H1 (cell line): ENCODE data around the gene HTR2C. TPM values are rescaled to one million over a fixed set of nuclear protein-coding genes. Genes with fewer than 3 reads are reported as not detected.

Experiments
- CTCF ChIA-PET: fragments of 300-600 bp; sonication (Branson Sonifier 250); formaldehyde crosslinking; loops from one replicate; lab custom pipeline; 2021; ENCODE audit not compliant: partially characterized antibody; lab: Charles Lee
- POLR2A ChIA-PET: fragments of 300-600 bp; sonication (Branson Sonifier 250); formaldehyde crosslinking; loops from one replicate; lab custom pipeline; 2021; ENCODE audit warnings: inconsistent platforms; ENCODE audit not compliant: partially characterized antibody; lab: Charles Lee
- DNase-seq, 2 experiments: peaks; one replicate each; pipeline versions ENCODE4 v3.0.0 to v3.0.0-alpha.2; 2010 to 2022; ENCODE audit warnings: low spot score in 2 of 2, low read depth in 1 of 2, mixed read lengths in 1 of 2
- FAIRE-seq: peaks from 2 replicates; lab custom pipeline; 2011; peaks lifted over from hg19 to GRCh38; lab: Jason Lieb, UNC
- H2AFZ ChIP-seq: 2 replicates; pipeline ENCODE4 v1.8.1; 2012; ENCODE audit warnings: low read length, inconsistent platforms
- H2AK5ac ChIP-seq: 2 replicates; pipeline ENCODE4 v1.6.1; 2013; ENCODE audit warnings: low read depth, low read length
- H2BK120ac ChIP-seq: replicated peaks from 2 replicates; pipeline ENCODE3; 2013; ENCODE audit warnings: low read depth, low read length, inconsistent platforms
- H2BK12ac ChIP-seq: 2 replicates; pipeline ENCODE4 v1.6.1; 2013; ENCODE audit warnings: low read depth, low read length
- H2BK15ac ChIP-seq: 2 replicates; pipeline ENCODE4 v1.6.1; 2013; ENCODE audit warnings: low read length
- H2BK20ac ChIP-seq: 2 replicates; pipeline ENCODE4 v1.6.1; 2013; ENCODE audit warnings: low read length
- H2BK5ac ChIP-seq: 2 replicates; pipeline ENCODE4 v1.6.1; 2013; ENCODE audit warnings: low read depth, low read length
- H3K14ac ChIP-seq: 2 replicates; pipeline ENCODE4 v1.6.1; 2013; ENCODE audit warnings: inconsistent platforms; ENCODE audit not compliant: insufficient read length
- H3K18ac ChIP-seq: 2 replicates; pipeline ENCODE4 v1.6.1; 2013; ENCODE audit warnings: low read length; ENCODE audit errors: extremely low read depth
- H3K23ac ChIP-seq: 2 replicates; pipeline ENCODE4 v1.6.1; 2013; ENCODE audit warnings: inconsistent platforms; ENCODE audit not compliant: insufficient read length
- H3K23me2 ChIP-seq: 2 replicates; pipeline ENCODE4 v1.6.1; 2013; ENCODE audit warnings: low read depth, low read length
- H3K27ac ChIP-seq: 2 replicates; pipeline ENCODE4 v1.6.1; 2011; ENCODE audit warnings: low read depth, low read length, inconsistent platforms
- H3K27me3 ChIP-seq, 4 experiments: replicated peaks in 1 of 4; 1 replicate in 1 of 4; 2 replicates in 3 of 4; pipeline versions ENCODE4 v1.6.1 to v1.8.1; 2011 to 2013; ENCODE audit warnings: low read length in 3 of 4, mild to moderate bottlenecking in 3 of 4, inconsistent platforms in 2 of 4, mixed read lengths in 2 of 4, moderate library complexity in 1 of 4; ENCODE audit not compliant: control insufficient read depth in 3 of 4, insufficient read depth in 3 of 4; ENCODE audit errors: extremely low read depth in 1 of 4
- H3K36me3 ChIP-seq, 4 experiments: 2 replicates each; pipeline versions ENCODE4 v1.6.1 to v1.8.1; 2011 to 2013; ENCODE audit warnings: mild to moderate bottlenecking in 4 of 4, low read length in 3 of 4, moderate library complexity in 2 of 4, control low read depth in 1 of 4, inconsistent platforms in 1 of 4; ENCODE audit not compliant: insufficient read depth in 4 of 4, control insufficient read depth in 2 of 4
- H3K4ac ChIP-seq: replicated peaks from 2 replicates; pipeline ENCODE3; 2013; ENCODE audit warnings: low read length, low read depth, mixed read lengths, inconsistent platforms; ENCODE audit not compliant: insufficient read length
- H3K4me1 ChIP-seq, 4 experiments: replicated peaks in 1 of 4; 1 replicate in 1 of 4; 2 replicates in 3 of 4; pipeline versions ENCODE4 v1.6.1 to v1.8.1; 2011 to 2013; ENCODE audit warnings: low read length in 3 of 4, inconsistent platforms in 2 of 4, mixed read lengths in 1 of 4; ENCODE audit not compliant: insufficient read depth in 4 of 4, control insufficient read depth in 3 of 4
- H3K4me2 ChIP-seq, 2 experiments: 2 replicates each; pipeline versions ENCODE4 v1.6.1 to v1.8.1; 2011 to 2013; ENCODE audit warnings: low read depth in 2 of 2, low read length in 2 of 2, control low read depth in 1 of 2, inconsistent platforms in 1 of 2, mild to moderate bottlenecking in 1 of 2; ENCODE audit not compliant: insufficient read depth in 1 of 2
- H3K4me3 ChIP-seq, 4 experiments: fragments of 200-600, 300-600 bp in 1 of 4; sonication (generic), shearing (Covaris generic), sonication (Bioruptor Twin) in 1 of 4; 2 replicates each; pipeline versions ENCODE4 v1.5.1 to v1.8.1; 2011 to 2016; ENCODE audit warnings: low read length in 4 of 4, low read depth in 3 of 4, control low read depth in 2 of 4, inconsistent platforms in 2 of 4, mild to moderate bottlenecking in 2 of 4, mixed read lengths in 1 of 4, moderate library complexity in 1 of 4; ENCODE audit not compliant: insufficient read depth in 2 of 4; ENCODE audit errors: extremely low read depth in 1 of 4
- H3K56ac ChIP-seq: replicated peaks from 2 replicates; pipeline ENCODE3; 2013; ENCODE audit warnings: low read depth, mild to moderate bottlenecking, mixed read lengths, low read length, inconsistent platforms; ENCODE audit not compliant: insufficient read length
- H3K79me1 ChIP-seq: 2 replicates; pipeline ENCODE4 v1.6.1; 2013; ENCODE audit warnings: low read depth, low read length, control low read depth
- H3K79me2 ChIP-seq, 2 experiments: 2 replicates each; pipeline versions ENCODE4 v1.6.1 to v1.8.1; 2012 to 2013; ENCODE audit warnings: low read length in 2 of 2, mild to moderate bottlenecking in 2 of 2, inconsistent platforms in 1 of 2; ENCODE audit not compliant: insufficient read depth in 2 of 2, control insufficient read depth in 1 of 2
- H3K9ac ChIP-seq, 4 experiments: replicated peaks in 1 of 4; 1 replicate in 1 of 4; 2 replicates in 3 of 4; pipeline versions ENCODE4 v1.6.1 to v1.8.1; 2011 to 2013; ENCODE audit warnings: low read depth in 3 of 4, low read length in 3 of 4, control low read depth in 2 of 4, mild to moderate bottlenecking in 2 of 4, moderate library complexity in 2 of 4, inconsistent platforms in 1 of 4; ENCODE audit errors: extremely low read depth in 1 of 4
- H3K9me3 ChIP-seq, 2 experiments: 2 replicates each; pipeline versions ENCODE4 v1.6.1 to v1.8.1; 2012 to 2013; ENCODE audit warnings: mild to moderate bottlenecking in 2 of 2, moderate library complexity in 2 of 2, control low read depth in 1 of 2, inconsistent platforms in 1 of 2, low read depth in 1 of 2, low read length in 1 of 2, mixed read lengths in 1 of 2; ENCODE audit not compliant: insufficient read depth in 2 of 2
- H4K20me1 ChIP-seq, 2 experiments: replicated peaks in 1 of 2; 2 replicates each; pipeline versions ENCODE3 to v1.8.1; 2011 to 2013; ENCODE audit warnings: inconsistent platforms in 2 of 2, low read length in 2 of 2, mild to moderate bottlenecking in 1 of 2; ENCODE audit not compliant: insufficient read depth in 2 of 2, control insufficient read depth in 1 of 2
- H4K5ac ChIP-seq: 2 replicates; pipeline ENCODE4 v1.6.1; 2013; ENCODE audit warnings: low read length, low read depth, mixed read lengths, inconsistent platforms; ENCODE audit not compliant: insufficient read length
- H4K8ac ChIP-seq: 2 replicates; pipeline ENCODE4 v1.8.0; 2013; ENCODE audit warnings: mild to moderate bottlenecking, moderate library complexity, low read length, inconsistent platforms; ENCODE audit not compliant: insufficient read depth; ENCODE audit errors: extremely low read depth
- H4K91ac ChIP-seq: replicated peaks from 2 replicates; pipeline ENCODE3; 2013; ENCODE audit warnings: low read length, mixed read lengths, inconsistent platforms; ENCODE audit not compliant: insufficient read length
- CREB1 ChIP-seq: IDR thresholded peaks from 2 replicates; pipeline ENCODE4 v1.6.1; 2012; ENCODE audit warnings: inconsistent platforms
- GABPA ChIP-seq: IDR thresholded peaks from 2 replicates; pipeline ENCODE4 v1.6.1; 2011; ENCODE audit warnings: mild to moderate bottlenecking, low read length, moderate library complexity, borderline replicate concordance; ENCODE audit not compliant: insufficient read depth
- SIX5 ChIP-seq: IDR thresholded peaks from 2 replicates; pipeline ENCODE4 v1.6.1; 2011; ENCODE audit warnings: mild to moderate bottlenecking, low read depth, low read length
- polyA plus RNA-seq, 7 experiments: library from polyadenylated mRNA; depleted of rRNA in 3 of 7; stranded (reverse) in 5 of 7; unstranded in 2 of 7; fragments of >200 nt in 5 of 7; fragments of 200-250 nt in 2 of 7; gene quantifications; 1 replicate in 5 of 7; 2 replicates in 1 of 7; 4 replicates in 1 of 7; pipeline versions ENCODE4 v1.2.1 to v1.2.3, GENCODE V29; 2011 to 2013; ENCODE audit warnings: missing spikeins in 2 of 7, mixed read lengths in 2 of 7
- total RNA-seq: library from RNA; stranded (reverse); fragmentation: NEBNext Ultra II Directional; extraction: Animal tissue kit (Norgen Biotek cat#: 25700); gene quantifications from 2 replicates; pipeline ENCODE4 v1.2.1, GENCODE V29; 2021

Gene HTR2C
- total and polyA plus RNA-seq, 2 of the 8 experiments (the other 6 are each of a cell fraction or from before 2014, with no cell fraction given): 1.7 to 2.0 TPM

GRCh38 chrX:114650351-114650750, 66.5 kb downstream of the HTR2C start:
- no peak overlapping the region for H3K18ac ChIP-seq
- no peak overlapping the region for H3K4me2 ChIP-seq
- H4K8ac ChIP-seq: no peak overlapping the region
- no peak overlapping the region for H2AFZ ChIP-seq
- H2BK15ac ChIP-seq: no peak overlapping the region
- no peaks in the 10 kb centered on the region for H4K20me1 ChIP-seq
- H2BK12ac ChIP-seq: no peak overlapping the region
- H2BK20ac ChIP-seq: no peak overlapping the region
- ChIA-PET CTCF (no interaction called here), POLR2A (no interaction called here)
- TF ChIP-seq GABPA (no peak), SIX5 (no peak), CREB1 (no peak)
- H3K56ac ChIP-seq: no peak overlapping the region
- no peak overlapping the region for H2BK5ac ChIP-seq
- H3K4me1 ChIP-seq: no peaks in the 10 kb centered on the region
- H3K9ac ChIP-seq: no peak overlapping the region
- no peak overlapping the region for H3K27ac ChIP-seq
- H3K79me1 ChIP-seq: no peaks in the 10 kb centered on the region
- no peaks in the 10 kb centered on the region for H3K36me3 ChIP-seq
- no peaks in the 10 kb centered on the region for H3K9me3 ChIP-seq
- no peaks in the 10 kb centered on the region for H3K23me2 ChIP-seq
- no peak overlapping the region for H3K4ac ChIP-seq
- DNase-seq (no peak), FAIRE-seq (no peak)
- H3K27me3 ChIP-seq: no peaks in the 10 kb centered on the region
- H2AK5ac ChIP-seq: no peak overlapping the region
- no peak overlapping the region for H3K23ac ChIP-seq
- H3K14ac ChIP-seq: no peak overlapping the region
- no peak overlapping the region for H3K4me3 ChIP-seq
- no peak overlapping the region for H4K5ac ChIP-seq
- no peak overlapping the region for H4K91ac ChIP-seq
- H2BK120ac ChIP-seq: no peak overlapping the region
- H3K79me2 ChIP-seq: no peaks in the 10 kb centered on the region
